LNCaP clone FGC (cell line): Measurements from ENCODE around the gene PARVA.

Experiments used
- DNase-seq: peaks from one replicate; pipeline ENCODE4 v3.0.0-alpha.2; 2011; ENCODE audit warnings: low read depth
- H3K4me3 ChIP-seq: 2 replicates; pipeline ENCODE4 v1.5.1; 2011; ENCODE audit warnings: mild to moderate bottlenecking, low read depth, low read length, control low read depth
- CTCF ChIP-seq: IDR thresholded peaks from 2 replicates; pipeline ENCODE4 v1.5.1; 2012; ENCODE audit warnings: mild to moderate bottlenecking; ENCODE audit not compliant: control insufficient read depth, insufficient read depth; ENCODE audit errors: extremely low read depth

PARVA gene

GRCh38 chr11:12524865-12525264 lies 147.5 kb downstream of the PARVA start:
- TF ChIP-seq CTCF: no peak
- H3K4me3 ChIP-seq: no peak overlapping the region
- no peak for DNase-seq

DNA sequence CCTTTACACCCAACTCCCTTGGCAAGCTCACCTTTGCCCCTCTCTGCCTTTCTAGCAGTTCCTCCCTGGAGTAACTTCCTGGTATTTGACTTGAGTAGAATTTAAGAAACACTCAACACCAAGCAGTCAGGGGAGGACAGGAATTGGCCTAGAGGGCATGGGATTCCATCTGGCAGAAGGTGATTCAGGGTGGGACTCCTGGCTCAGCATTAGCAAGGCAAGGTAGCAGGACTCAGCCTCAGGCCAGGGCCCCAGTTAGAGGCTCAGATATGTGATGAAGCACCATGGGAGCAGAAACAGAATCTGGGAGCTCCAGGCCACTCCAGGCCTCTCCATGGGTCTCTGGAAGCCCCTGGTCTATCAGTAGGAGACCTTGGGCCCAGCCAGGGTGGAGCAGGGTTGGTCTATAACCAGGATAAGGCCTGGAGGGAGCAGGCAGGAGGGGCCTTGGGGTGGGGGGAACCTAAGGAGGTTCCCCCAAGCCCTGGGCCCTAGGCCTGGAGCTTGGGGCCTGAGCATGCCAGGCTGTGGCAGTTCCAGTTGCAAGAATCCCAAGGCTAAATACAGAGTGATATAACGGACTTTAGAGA lies 148.2 kb downstream of the PARVA start:
- no peak for DNase-seq
- TF ChIP-seq CTCF: no peak
- no peak overlapping the region for H3K4me3 ChIP-seq

- no peak for TF ChIP-seq CTCF
- DNase-seq: no peak
Observed at GRCh38 chr11:12526789-12527188, 149.4 kb downstream of the PARVA start.

GRCh38 chr11:12528487-12528886 lies 151.1 kb downstream of the PARVA start:
- H3K4me3 ChIP-seq: no peak overlapping the region
- DNase-seq: no peak
- no peak for TF ChIP-seq CTCF

More at GRCh38 chr11:12526789-12527188, 149.4 kb downstream of the PARVA start:
- H3K4me3 ChIP-seq: no peak overlapping the region

DNA sequence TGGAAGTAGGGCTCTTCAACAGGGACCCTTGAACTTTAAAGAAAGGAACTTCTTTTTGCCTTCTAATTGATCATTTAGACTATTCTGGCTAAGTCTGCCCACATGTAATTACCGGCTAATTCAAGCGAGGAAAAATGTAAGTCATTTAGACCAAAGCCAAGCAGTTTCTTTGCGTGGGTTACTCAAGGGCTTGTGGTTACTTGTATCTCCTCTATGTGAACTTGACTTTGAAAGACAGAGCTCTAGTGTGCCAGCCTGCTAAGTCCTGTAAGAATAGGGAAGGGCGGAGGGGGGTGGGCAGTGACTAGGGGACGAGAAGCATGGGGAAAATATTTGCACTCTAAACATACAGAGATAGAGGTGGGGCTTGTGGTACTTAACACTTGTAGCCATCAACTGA lies 151.7 kb downstream of the PARVA start:
- TF ChIP-seq CTCF: no peak
- H3K4me3 ChIP-seq: no peak overlapping the region
- no peak for DNase-seq

- no peak for TF ChIP-seq CTCF
- H3K4me3 ChIP-seq: no peak overlapping the region
Observed at GRCh38 chr11:12529793-12530192, 152.4 kb downstream of the PARVA start.

GRCh38 chr11:12531020-12531419 lies 153.6 kb downstream of the PARVA start:
- DNase-seq: no peak
- H3K4me3 ChIP-seq: no peak overlapping the region
- no peak for TF ChIP-seq CTCF

More at GRCh38 chr11:12529793-12530192, 152.4 kb downstream of the PARVA start:
- DNase-seq: no peak
